Activated CD4-positive, CD25-positive, alpha-beta regulatory T cell (primary cell): ENCODE data around the gene MARCHF9.
"Not testable (repeated sequence)": the region's sequence is repeated elsewhere in the genome, so short reads cannot be mapped to it uniquely, and the experiment has no call there.

Experiments
- DNase-seq, 4 experiments: peaks; one replicate each; lab custom pipeline; 2025; lab: John Stamatoyannopoulos, UW

Gene MARCHF9

GRCh38 chr12:57754411-57755193 is at the start of gene MARCHF9:
TSS of gene MARCHF9 (plus strand) at chr12:57755103. CDS start at chr12:57755529, 426 bp downstream.
- DNase-seq, result peak; percentile 57 to 75 (median 64)

- DNase-seq, result no peak
These were observed 47.7 kb upstream of the MARCHF9 start for GRCh38 chr12:57707250-57707649.

- DNase-seq, result no peak
These were observed 46.6 kb upstream of the MARCHF9 start for GRCh38 chr12:57708296-57708695.

GRCh38 chr12:57712701-57713100 is 42.2 kb upstream of the MARCHF9 start:
- DNase-seq, result no peak

GRCh38 chr12:57713209-57713608 is 41.7 kb upstream of the MARCHF9 start:
- DNase-seq, result no peak

GRCh38 chr12:57715036-57715748 is 39.7 kb upstream of the MARCHF9 start:
- DNase-seq, result not testable (repeated sequence)

- no peak for DNase-seq
These were observed 39.1 kb upstream of the MARCHF9 start for GRCh38 chr12:57715786-57716185.

- no peak for DNase-seq
These were observed 38.6 kb upstream of the MARCHF9 start for GRCh38 chr12:57716305-57716704.

- DNase-seq, result no peak
These were observed 37.8 kb upstream of the MARCHF9 start for GRCh38 chr12:57717131-57717530.

- DNase-seq, result no peak
These were observed 36.9 kb upstream of the MARCHF9 start for GRCh38 chr12:57717846-57718640.

- DNase-seq, result no peak
These were observed 36.0 kb upstream of the MARCHF9 start for GRCh38 chr12:57718641-57719528.

GRCh38 chr12:57719777-57720605 is 34.9 kb upstream of the MARCHF9 start:
- no peak for DNase-seq

GRCh38 chr12:57720606-57721595 is 34.0 kb upstream of the MARCHF9 start:
- no peak for DNase-seq

- DNase-seq, result not testable (repeated sequence)
These were observed 32.9 kb upstream of the MARCHF9 start for GRCh38 chr12:57721846-57722608.

- no peak for DNase-seq
These were observed 31.9 kb upstream of the MARCHF9 start for GRCh38 chr12:57722716-57723629.

- DNase-seq, result no peak
These were observed 31.3 kb upstream of the MARCHF9 start for GRCh38 chr12:57723630-57723962.
